A673 (cell line): ENCODE measurements around the gene ARHGEF40.

ENCODE experiments used
- CTCF ChIP-seq: fragments of 300-800, 200-600 bp; sonication (generic); conservative IDR thresholded peaks from 2 replicates; pipeline ENCODE4 v1.5.1; 2017; ENCODE audit warnings: low read depth, mild to moderate bottlenecking, antibody characterized with exemption, low read length, moderate library complexity, mixed read lengths
- EZH2 ChIP-seq: fragments of 200-600 bp; sonication (generic); IDR thresholded peaks from 2 replicates; pipeline ENCODE4 v1.6.1; 2017; ENCODE audit warnings: borderline replicate concordance, low read depth, mild to moderate bottlenecking, mixed read lengths, antibody characterized with exemption, low read length; ENCODE audit not compliant: poor library complexity, severe bottlenecking

DNA sequence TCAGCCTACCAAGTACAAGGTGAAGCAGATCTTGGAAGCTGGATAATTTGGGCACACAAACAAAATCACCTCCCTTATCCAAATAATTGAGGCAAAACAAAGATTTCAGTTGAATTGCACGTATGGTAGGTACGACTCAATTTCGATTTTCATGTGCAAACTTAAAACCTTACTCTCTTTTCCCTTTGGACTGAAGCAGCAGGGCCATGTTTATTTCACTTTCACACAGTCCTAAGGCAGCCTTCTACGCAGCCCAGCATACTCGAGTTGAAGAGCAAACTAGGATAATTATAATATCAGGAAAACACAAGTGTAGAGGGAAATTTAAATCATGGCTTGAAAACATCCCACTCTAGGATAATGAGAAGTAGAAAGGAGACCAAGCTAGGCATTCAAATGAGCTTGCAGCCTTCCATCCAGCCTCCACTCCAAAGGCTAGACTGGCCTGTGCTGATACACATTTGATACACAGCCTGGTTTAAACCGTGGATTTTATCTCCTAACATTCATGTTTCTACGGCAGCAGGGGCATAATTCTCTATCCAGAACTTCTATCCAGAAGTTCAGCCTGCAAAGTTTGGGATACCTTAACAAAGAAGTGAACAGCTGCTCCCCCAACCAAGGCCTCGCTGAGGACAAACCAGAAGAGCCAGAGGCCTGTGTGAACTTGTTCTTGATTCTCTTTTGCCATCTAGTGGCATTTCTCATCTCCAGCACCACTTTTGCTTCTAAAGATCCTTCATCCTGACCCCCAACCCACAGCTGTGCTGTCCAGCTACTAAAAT lies 30.3 kb upstream of the ARHGEF40 start:
- no peak for TF ChIP-seq EZH2
- peak; percentile 66 for TF ChIP-seq CTCF
